GM18508 (cell line): ENCODE results near the gene PLXNB1.

Experiments
- ATAC-seq: cut with Tn5 transposase; IDR thresholded peaks from one replicate; pipeline ENCODE4 v1.9.1; 2021; ENCODE audit warnings: moderate number of reproducible peaks; ENCODE audit not compliant: insufficient read depth, unreplicated experiment

Gene PLXNB1

GRCh38 chr3:48372862-48373435 lies 56.9 kb downstream of the PLXNB1 start:
- no peak for ATAC-seq

GRCh38 chr3:48372377-48372770 lies 57.5 kb downstream of the PLXNB1 start:
- ATAC-seq = no peak

- no peak for ATAC-seq
These were observed 58.1 kb downstream of the PLXNB1 start, which contains the start of gene FBXW12 for GRCh38 chr3:48371651-48372376. FBXW12 (plus strand) TSS chr3:48372219; CDS start chr3:48372768, 549 bp downstream.

- ATAC-seq = no peak
These were observed 59.6 kb downstream of the PLXNB1 start for GRCh38 chr3:48370333-48370713.

GRCh38 chr3:48369693-48370332 lies 60.1 kb downstream of the PLXNB1 start:
- no peak for ATAC-seq

GRCh38 chr3:48367201-48367600 lies 62.7 kb downstream of the PLXNB1 start:
- ATAC-seq = no peak

- ATAC-seq = no peak
These were observed 65.0 kb downstream of the PLXNB1 start for GRCh38 chr3:48364840-48365239.

- no peak for ATAC-seq
These were observed 68.0 kb downstream of the PLXNB1 start for GRCh38 chr3:48361928-48362327.

GRCh38 chr3:48356419-48356818 lies 73.5 kb downstream of the PLXNB1 start:
- ATAC-seq = no peak

- no peak for ATAC-seq
These were observed 75.9 kb downstream of the PLXNB1 start for GRCh38 chr3:48353987-48354386.
